HUES64 (cell line): ENCODE results near the gene LDHD.
A peak's percentile ranks its signal among the peaks of the same experiment; 100 is the strongest.

Experiments used
- H3K27ac ChIP-seq: 2 replicates; pipeline ENCODE4 v1.7.0; 2013; ENCODE audit warnings: low read depth, low read length, inconsistent platforms
- H3K27me3 ChIP-seq: 2 replicates; pipeline ENCODE4 v1.6.1; 2013; ENCODE audit warnings: mild to moderate bottlenecking, low read length; ENCODE audit not compliant: insufficient read depth
- H3K36me3 ChIP-seq: 2 replicates; pipeline ENCODE4 v1.6.1; 2013; ENCODE audit warnings: mild to moderate bottlenecking, low read length; ENCODE audit not compliant: insufficient read depth
- H3K4me1 ChIP-seq: 2 replicates; pipeline ENCODE4 v1.6.1; 2013; ENCODE audit warnings: mild to moderate bottlenecking, low read length, moderate library complexity; ENCODE audit not compliant: insufficient read depth
- H3K4me3 ChIP-seq: 2 replicates; pipeline ENCODE4 v1.5.1; 2013; ENCODE audit warnings: mild to moderate bottlenecking, low read length, moderate library complexity
- H3K9ac ChIP-seq: 2 replicates; pipeline ENCODE4 v1.6.1; 2013; ENCODE audit warnings: mild to moderate bottlenecking, low read depth, low read length
- H3K9me3 ChIP-seq: 2 replicates; pipeline ENCODE4 v1.6.1; 2013; ENCODE audit warnings: low read depth, low read length; ENCODE audit not compliant: insufficient read depth
- WGBS: fragments of 150-250, 120-280 bp; methylation state at CpG from one replicate; pipeline ENCODE4 v1.1.7; 2013; ENCODE audit warnings: missing lambda C conversion rate; 5-methylcytosine and 5-hydroxymethylcytosine counted together

The LDHD gene

DNA sequence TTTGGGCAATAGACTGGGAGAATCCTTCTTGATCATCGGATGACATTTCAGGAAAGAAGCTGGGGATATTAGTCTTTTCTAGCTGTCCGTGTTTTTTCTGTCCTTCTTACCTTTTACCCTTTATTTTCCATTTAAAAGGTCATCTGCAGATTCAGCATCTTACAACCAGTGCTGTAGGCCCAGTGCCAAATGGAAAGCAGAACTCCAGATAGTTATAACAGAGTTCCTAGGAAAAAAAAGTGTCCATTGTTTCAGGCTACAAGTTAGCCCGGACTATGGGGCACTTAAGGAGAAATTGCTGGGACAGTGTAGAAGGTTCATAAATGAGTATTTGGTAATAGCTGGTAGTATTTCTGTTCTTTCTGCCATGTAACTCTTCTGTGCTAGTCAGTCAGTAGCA is 28.4 kb downstream of the LDHD start:
- no peak overlapping the region for H3K4me3 ChIP-seq
- H3K36me3 ChIP-seq, result peaks cover 4% of the 10 kb centered on the region; the same call in 1 of the 2 replicates
- no peak overlapping the region for H3K27ac ChIP-seq
- H3K9me3 ChIP-seq, result no peaks in the 10 kb centered on the region
- H3K27me3 ChIP-seq, result no peaks in the 10 kb centered on the region
- 98% methylated on average over 3 of the region's 3 CpGs for WGBS
- no peak overlapping the region for H3K9ac ChIP-seq
- peaks cover 20% of the 10 kb centered on the region for H3K4me1 ChIP-seq

DNA sequence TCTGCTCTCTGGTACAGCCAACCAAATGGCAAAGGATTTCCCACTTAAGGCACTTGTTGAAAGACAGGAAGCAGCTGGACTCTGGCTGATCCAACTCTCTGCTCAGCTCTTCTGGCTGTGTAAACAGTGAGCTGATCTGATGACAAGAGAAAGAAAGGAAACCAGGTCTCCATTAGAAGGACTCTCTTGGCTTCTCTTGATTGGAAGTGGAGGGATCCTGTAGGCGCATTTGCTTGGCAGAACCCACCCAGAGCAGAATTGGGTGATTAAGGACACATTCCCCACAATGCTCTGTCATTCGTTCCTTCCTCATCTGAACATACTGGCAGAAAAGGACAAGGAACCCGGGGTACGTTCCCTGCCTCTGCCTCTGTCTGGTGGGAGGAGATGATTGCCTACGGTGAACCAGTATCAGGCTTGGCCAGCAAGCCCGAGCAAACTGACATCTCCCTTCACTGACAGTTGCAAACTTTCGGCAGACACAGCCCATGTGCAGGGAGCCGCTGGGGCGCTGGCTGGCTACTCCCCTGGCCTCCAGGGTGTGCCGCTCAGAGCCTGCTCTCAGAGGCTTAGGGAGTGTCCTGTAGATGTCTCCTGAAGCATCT is 29.1 kb downstream of the LDHD start:
- Histone ChIP-seq H3K9ac (no peak overlapping the region), H3K36me3 (peaks cover 4% of the 10 kb centered on the region; the same call in 1 of the 2 replicates), H3K4me1 (peaks cover 14% of the 10 kb centered on the region), H3K27ac (no peak overlapping the region), H3K4me3 (no peak overlapping the region), H3K9me3 (no peaks in the 10 kb centered on the region), H3K27me3 (no peaks in the 10 kb centered on the region)
- WGBS, result 79% methylated on average over 10 of the region's 10 CpGs

DNA sequence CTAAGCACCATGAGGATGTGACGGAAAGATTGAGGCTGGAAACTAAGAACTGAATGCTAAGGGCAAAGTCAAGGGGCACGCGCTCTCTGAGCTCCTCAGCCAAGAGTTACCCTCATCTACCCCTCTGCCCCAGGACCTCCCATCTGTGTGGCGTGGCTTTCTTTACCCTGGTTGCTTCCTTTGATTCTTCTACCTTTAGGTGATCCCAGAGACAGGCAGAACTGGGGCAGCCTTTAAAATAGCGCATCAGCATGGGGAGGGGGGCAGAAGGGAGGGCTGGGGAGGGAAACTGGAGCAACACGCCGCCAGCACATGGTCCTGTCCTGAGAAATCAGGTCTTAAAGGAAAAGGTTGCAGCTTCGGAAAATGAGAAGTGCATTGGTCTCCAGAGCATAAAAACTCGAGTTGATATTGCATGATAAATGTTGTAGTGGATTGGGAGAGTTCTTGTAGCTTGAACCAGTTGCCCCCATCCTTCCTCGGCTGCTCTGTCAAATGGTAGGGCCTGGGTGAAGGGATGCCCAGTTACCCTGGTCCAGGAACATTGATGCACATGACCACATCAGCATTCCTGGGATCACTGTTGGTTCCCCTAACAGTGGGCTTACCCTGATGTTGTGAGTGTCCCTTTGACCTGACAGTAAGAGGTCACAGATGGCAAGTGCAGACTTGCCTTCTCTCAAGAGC is 29.7 kb downstream of the LDHD start:
- Histone ChIP-seq H3K4me3 (no peak overlapping the region), H3K9me3 (no peaks in the 10 kb centered on the region), H3K9ac (no peak overlapping the region), H3K27ac (no peak overlapping the region), H3K4me1 (peaks cover 10% of the 10 kb centered on the region), H3K27me3 (no peaks in the 10 kb centered on the region), H3K36me3 (peaks cover 4% of the 10 kb centered on the region; the same call in 1 of the 2 replicates)
- WGBS, result 93% methylated on average over 10 of the region's 10 CpGs

DNA sequence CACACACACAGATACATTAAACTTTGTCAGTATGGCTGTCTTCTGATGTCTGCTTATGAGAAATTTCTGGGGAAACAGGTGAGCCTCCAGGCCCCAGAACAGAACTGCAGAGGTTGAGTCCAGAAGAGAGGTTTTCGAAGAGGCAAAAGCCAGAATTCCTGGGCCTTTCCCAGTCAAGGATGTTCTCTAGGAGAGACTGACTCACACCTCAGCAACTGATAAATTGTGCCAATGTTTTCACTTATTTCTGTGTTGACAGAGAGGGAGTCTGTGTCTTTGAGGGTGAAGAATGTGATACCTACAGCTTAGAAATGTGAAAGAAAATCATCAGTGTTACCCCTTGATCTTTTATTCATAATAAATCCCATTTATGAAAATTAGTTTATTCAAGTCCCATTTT is 30.3 kb downstream of the LDHD start:
- WGBS, result 92% methylated on average over 1 of the region's 1 CpG
- peaks cover 4% of the 10 kb centered on the region; the same call in 1 of the 2 replicates for H3K36me3 ChIP-seq
- peaks cover 10% of the 10 kb centered on the region for H3K4me1 ChIP-seq
- H3K9me3 ChIP-seq, result no peaks in the 10 kb centered on the region
- H3K27me3 ChIP-seq, result no peaks in the 10 kb centered on the region
- H3K4me3 ChIP-seq, result no peak overlapping the region
- H3K9ac ChIP-seq, result no peak overlapping the region
- H3K27ac ChIP-seq, result no peak overlapping the region

DNA sequence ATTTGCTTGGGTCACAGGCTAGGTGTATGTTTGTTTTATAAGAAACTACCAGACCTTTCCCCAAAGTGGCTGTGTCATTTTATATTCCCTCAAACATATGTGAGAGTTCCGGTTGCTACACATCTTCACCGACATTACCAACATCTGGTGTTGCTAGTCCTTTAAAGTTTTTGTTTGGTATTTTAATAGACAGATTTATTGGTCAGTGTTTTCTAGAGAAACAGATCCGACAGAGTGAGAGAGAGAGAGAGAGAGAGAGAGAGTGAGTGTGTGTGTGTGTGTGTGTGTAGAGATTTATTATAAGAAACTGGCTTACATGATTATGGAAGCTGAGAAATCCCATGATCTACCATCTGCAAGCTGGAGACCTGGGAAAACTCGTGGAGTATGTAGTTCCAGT is 31.0 kb downstream of the LDHD start:
- no peak overlapping the region for H3K4me3 ChIP-seq
- H3K4me1 ChIP-seq, result peaks cover 11% of the 10 kb centered on the region
- peaks cover 4% of the 10 kb centered on the region; the same call in 1 of the 2 replicates for H3K36me3 ChIP-seq
- no peak overlapping the region for H3K9ac ChIP-seq
- 96% methylated on average over 4 of the region's 4 CpGs for WGBS
- no peaks in the 10 kb centered on the region for H3K9me3 ChIP-seq
- no peak overlapping the region for H3K27ac ChIP-seq
- H3K27me3 ChIP-seq, result no peaks in the 10 kb centered on the region

DNA sequence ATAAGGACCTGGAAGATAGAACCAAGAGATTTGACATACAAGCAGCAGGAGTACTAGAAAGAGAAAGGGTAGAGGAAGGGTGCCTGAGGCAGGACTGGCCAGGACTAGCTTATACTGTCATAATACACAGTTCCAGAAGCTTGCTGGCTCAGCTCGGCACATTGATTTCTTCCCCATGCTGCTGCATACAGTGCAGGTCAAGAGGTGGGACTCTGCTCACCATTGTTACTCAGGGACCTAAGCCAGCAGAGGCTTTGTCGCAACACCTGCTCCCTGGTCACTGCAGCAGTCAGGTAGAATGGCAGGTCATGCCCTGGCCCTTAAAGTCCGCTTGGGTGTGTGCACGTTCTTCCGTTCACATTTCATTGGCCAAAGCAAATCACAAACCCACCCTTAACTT is 32.8 kb downstream of the LDHD start:
- Histone ChIP-seq H3K9me3 (no peaks in the 10 kb centered on the region), H3K9ac (no peak overlapping the region), H3K36me3 (peaks cover 4% of the 10 kb centered on the region; the same call in 1 of the 2 replicates), H3K27me3 (no peaks in the 10 kb centered on the region), H3K4me3 (no peak overlapping the region), H3K27ac (no peak overlapping the region), H3K4me1 (peaks cover 18% of the 10 kb centered on the region)
- 94% methylated on average over 5 of the region's 5 CpGs for WGBS

DNA sequence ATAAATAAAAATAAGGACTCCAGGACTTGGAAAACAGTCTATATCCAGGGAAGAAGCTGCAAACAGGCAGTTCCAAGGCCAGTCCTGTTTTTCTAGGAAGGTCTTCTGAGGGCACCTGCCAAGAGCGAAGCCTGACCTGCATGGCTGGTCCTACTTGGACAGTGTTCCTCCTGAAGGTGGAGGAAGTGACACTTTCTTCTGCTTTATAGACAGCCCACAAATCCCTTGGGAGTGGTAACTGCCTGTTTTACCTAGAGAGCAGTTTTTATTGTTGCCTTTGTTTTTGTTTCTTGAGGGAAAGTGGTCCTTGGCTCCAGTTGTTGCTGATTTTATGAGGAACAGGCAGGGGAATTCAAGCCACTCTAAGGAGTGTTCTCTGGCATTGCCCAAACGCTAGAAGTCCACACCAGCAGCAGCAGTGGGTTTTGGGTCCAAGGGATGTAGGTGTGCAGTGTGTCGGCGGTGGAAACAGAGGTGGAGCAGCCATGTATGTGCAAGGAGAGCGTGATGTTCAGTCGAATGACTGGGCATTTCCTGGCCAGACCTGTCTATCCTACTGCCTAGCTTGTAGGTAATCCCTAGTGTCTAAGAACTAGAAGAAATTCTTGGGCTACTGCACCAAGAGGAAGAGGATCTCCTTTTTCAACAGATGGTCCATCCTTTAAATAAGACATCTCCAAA is 35.3 kb downstream of the LDHD start:
- no peak overlapping the region for H3K4me3 ChIP-seq
- H3K27ac ChIP-seq, result no peak overlapping the region
- WGBS, result 93% methylated on average over 6 of the region's 6 CpGs
- H3K4me1 ChIP-seq, result peaks cover 8% of the 10 kb centered on the region; the same call in 1 of the 2 replicates
- no peaks in the 10 kb centered on the region for H3K27me3 ChIP-seq
- no peaks in the 10 kb centered on the region for H3K9me3 ChIP-seq
- H3K9ac ChIP-seq, result no peak overlapping the region
- peaks cover 4% of the 10 kb centered on the region; the same call in 1 of the 2 replicates for H3K36me3 ChIP-seq

DNA sequence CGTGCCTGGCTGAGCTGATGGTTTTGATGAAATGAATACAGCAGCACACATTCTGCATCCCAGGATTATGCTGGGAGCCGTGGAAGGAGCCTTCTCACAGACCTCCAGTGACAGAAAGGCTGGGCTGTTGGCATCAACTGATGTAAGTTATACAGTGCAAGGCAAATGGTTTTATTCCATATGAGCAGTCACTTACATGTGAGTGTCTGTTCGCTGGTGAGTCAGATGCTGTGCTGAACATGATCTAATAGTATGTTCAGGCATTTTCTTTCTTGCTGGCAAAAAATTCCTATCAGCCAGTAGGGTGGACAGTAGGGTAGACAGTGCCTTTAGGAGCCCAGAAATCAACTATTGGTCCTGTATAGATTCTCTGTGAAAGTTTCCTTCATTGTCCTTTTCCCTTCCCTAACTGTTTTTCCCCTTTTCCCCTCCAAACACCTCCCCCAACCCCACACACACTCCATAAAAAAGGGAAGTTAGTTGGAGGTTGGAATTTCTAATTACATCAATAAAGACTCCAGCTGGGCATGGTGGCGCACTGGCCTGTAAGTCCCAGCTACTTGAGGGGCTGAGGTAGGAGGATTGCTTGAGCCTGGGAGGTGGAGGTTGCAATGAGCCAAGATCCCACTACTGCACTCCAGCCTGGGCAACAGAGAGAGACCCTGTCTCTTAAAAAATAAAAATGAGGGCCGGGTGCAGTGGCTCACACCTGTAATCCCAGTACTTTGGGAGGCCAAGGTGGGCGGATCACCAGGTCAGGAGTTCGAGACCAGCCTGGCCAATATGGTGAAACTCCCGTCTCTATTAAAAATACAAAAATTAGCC is 36.2 kb downstream of the LDHD start:
- Histone ChIP-seq H3K4me1 (peaks cover 8% of the 10 kb centered on the region; the same call in 1 of the 2 replicates), H3K4me3 (no peak overlapping the region), H3K9ac (peak overlapping the region; percentile 22; the same call in 1 of the 2 replicates), H3K9me3 (no peaks in the 10 kb centered on the region), H3K36me3 (peaks cover 4% of the 10 kb centered on the region; the same call in 1 of the 2 replicates), H3K27ac (peak overlapping the region; percentile 75; the same call in 1 of the 2 replicates), H3K27me3 (no peaks in the 10 kb centered on the region)
- WGBS, result 87% methylated on average over 8 of the region's 8 CpGs

DNA sequence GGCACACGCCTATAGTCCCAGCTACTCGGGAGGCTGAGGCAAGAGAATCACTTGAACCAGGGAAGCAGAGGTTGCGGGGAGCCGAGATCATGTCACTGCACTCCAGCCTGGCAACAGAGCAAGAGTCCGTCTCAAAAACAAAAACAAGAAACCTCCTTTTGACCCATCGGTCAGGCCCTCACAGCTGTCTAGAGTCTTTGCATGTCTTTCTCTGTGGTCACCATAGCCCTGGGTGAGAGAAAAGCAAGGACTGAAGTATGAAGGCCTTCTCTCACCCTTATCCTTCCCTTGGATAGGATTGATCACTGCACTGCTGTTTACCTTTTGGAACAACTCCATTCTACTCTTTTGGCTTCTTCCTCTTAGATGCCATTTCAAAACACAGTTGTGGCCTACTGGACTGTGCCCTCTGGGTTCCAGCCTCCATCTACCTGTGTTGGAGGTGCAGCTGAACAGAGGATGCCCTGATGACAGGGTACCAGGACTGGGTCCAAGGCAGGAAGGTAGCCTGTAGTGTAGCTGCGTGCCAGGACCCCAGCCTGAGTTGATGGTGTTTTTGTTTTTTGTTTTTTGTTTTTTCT is 37.1 kb downstream of the LDHD start:
- H3K36me3 ChIP-seq, result peaks cover 2% of the 10 kb centered on the region; the same call in 1 of the 2 replicates
- peaks cover 8% of the 10 kb centered on the region; the same call in 1 of the 2 replicates for H3K4me1 ChIP-seq
- no peaks in the 10 kb centered on the region for H3K9me3 ChIP-seq
- H3K27me3 ChIP-seq, result no peaks in the 10 kb centered on the region
- H3K4me3 ChIP-seq, result no peak overlapping the region
- no peak overlapping the region for H3K27ac ChIP-seq
- no peak overlapping the region for H3K9ac ChIP-seq
- 96% methylated on average over 7 of the region's 7 CpGs for WGBS

DNA sequence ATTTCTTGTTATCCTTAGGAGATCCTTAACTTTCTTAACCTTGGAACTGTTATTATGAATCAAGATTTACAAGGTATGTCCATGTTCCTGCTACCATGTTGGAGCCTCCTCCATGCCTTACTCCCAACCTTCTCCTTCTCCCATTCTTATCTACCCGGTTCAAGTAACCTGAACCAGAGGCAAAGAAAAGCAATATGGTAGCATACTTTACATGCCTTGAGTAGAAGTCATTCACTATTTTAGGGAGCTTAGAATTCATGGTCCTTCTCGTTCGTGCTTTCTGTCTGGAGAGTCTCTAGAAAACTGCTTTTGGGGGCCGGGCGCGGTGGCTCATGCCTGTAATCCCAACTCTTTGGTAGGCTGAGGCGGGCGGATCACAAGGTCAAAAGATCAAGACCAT is 37.7 kb downstream of the LDHD start:
- Histone ChIP-seq H3K4me1 (peaks cover 13% of the 10 kb centered on the region), H3K4me3 (no peak overlapping the region), H3K36me3 (no peaks in the 10 kb centered on the region), H3K27me3 (no peaks in the 10 kb centered on the region), H3K9me3 (no peaks in the 10 kb centered on the region), H3K27ac (no peak overlapping the region), H3K9ac (no peak overlapping the region)
- 94% methylated on average over 8 of the region's 8 CpGs for WGBS
